HG03521 (cell line): Measurements from ENCODE around the gene DMAC2.
"Not testable (repeated sequence)": the region's sequence is repeated elsewhere in the genome, so short reads cannot be mapped to it uniquely, and the experiment has no call there.

Experiments used
- ATAC-seq: cut with Tn5 transposase; IDR thresholded peaks from one replicate; pipeline ENCODE4 v1.9.1; 2021; ENCODE audit warnings: mild to moderate bottlenecking, moderate library complexity; ENCODE audit not compliant: unreplicated experiment

DMAC2 gene

DNA sequence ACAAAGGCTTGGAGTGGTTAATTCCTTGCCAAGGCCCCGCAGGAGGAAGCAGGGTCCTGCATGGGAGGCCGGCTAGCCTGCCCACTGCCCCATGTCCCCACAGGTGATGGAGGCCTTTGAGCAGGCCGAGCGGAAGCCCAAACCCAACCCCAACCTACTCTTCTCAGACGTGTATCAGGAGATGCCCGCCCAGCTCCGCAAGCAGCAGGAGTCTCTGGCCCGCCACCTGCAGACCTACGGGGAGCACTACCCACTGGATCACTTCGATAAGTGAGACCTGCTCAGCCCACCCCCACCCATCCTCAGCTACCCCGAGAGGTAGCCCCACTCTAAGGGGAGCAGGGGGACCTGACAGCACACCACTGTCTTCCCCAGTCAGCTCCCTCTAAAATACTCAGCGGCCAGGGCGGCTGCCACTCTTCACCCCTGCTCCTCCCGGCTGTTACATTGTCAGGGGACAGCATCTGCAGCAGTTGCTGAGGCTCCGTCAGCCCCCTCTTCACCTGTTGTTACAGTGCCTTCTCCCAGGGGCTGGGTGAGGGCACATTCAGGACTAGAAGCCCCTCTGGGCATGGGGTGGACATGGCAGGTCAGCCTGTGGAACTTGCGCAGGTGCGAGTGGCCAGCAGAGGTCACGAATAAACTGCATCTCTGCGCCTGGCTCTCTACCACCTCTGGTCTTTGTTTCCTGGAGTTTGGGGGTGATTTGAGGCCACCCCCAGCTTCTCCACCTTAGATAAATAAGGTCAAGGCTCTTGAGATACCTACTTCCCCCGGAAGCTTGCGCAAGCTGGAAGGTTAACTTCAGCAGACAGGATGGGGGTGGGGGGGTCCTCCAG lies 15.2 kb downstream of the DMAC2 start:
- ATAC-seq = no peak

- ATAC-seq = no peak
Measured at GRCh38 chr19:41422955-41423354, 16.8 kb downstream of the DMAC2 start.

GRCh38 chr19:41422456-41422855 lies 17.3 kb downstream of the DMAC2 start:
- ATAC-seq = no peak

DNA sequence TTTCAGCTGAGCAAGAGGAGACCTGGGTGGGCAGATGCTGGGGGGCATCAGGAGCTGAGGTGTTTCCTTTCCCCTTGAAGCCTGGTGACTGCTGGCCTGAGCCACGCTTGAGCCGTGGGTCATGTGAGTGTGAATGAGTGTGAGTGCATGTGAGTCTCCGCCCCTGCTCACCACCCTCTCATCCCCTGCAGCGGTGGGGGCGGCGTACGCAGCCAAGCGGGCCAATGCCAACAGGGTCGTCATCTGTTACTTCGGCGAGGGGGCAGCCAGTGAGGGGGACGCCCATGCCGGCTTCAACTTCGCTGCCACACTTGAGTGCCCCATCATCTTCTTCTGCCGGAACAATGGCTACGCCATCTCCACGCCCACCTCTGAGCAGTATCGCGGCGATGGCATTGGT lies 17.7 kb downstream of the DMAC2 start:
- no peak for ATAC-seq

DNA sequence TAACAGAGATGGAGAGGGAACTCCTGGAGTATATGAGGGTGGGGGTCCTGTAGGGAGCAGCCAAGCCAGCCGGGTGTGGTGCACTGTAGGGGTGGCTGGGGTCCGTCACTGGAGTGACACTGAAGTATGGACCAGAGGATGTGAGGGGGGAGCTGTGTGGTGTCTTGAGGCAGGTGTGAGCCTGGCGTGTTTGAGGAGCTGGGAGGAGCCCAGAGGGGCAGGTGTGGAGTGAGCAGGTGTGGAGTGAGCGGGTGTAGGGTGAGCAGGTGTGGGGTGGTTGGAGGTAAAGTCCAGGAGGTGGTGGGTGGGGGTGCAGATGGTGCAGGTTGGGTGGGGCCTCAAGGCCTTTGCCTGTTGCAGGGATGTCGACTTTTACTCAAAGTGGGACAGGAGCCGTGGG lies 18.4 kb downstream of the DMAC2 start:
- no peak for ATAC-seq

- ATAC-seq = no peak
Measured at GRCh38 chr19:41420101-41420880, 19.4 kb downstream of the DMAC2 start.

DNA sequence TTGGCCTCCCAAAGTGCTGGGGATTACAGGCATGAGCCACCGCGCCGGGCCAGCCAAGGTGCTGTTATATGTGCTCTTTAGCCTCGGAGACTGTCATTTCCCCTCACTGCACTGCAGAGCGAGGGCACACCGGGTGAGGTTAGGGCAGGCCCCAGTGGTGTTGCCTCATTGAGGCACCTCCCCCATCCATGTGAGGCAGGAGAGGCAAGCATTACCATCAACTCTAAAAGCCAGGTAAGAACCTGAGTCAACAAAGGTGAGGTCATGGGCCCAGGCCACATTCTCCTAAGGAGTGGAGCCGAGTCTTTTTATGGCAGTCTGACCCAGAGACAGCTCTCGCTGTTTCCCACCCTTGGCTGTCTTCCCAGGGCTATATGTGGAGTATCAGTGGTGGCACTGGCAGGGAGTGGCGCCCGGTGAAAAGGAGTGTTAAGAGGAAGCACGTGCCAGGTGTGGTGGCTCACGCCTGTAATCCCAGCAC lies 23.5 kb downstream of the DMAC2 start:
- ATAC-seq = no peak

DNA sequence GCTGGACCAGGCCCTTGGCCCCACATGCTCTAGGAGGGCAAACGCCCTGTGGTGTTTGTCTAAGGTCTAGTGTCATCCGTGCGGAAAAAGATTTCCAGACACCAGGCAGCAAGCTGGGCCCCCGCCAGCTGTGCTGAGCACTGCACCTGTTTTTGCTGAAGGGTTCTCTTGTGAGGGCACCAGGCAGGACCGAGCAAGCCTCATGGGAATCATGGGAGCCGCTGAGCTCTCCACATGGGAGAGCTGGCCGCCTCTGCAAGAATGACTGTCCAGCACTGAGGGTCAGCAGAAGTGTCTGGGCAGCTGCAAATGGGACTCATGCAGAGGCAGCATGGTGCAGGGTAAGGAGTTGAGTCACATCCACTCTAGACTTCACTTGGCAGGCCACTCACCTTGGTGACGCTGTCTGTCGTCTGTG lies 24.5 kb downstream of the DMAC2 start:
- ATAC-seq = no peak

- ATAC-seq = no peak
Measured at GRCh38 chr19:41414461-41414860, 25.3 kb downstream of the DMAC2 start.

DNA sequence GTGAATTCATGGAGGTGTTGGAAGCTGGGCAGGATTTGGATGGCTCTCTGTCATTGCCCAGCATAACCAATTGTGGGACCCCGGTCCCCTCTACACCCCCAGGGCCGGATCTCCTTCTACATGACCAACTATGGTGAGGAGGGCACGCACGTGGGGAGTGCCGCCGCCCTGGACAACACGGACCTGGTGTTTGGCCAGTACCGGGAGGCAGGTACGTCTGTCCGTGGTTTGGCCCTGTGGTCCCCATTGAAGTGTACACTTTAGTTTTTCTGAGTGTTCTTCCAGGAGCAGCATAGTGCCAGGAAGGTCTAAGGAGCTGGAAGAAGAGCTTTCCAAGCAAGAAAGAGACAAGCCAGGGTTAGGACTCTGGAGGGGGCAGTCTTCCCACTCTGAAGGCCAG lies 25.8 kb downstream of the DMAC2 start:
- ATAC-seq = no peak

GRCh38 chr19:41412953-41413352 lies 26.8 kb downstream of the DMAC2 start:
- no peak for ATAC-seq

- no peak for ATAC-seq
Measured at GRCh38 chr19:41411968-41412265, 27.8 kb downstream of the DMAC2 start.

- no peak for ATAC-seq
Measured at GRCh38 chr19:41411100-41411967, 28.4 kb downstream of the DMAC2 start.

GRCh38 chr19:41410336-41411054 lies 29.2 kb downstream of the DMAC2 start:
- no peak for ATAC-seq

DNA sequence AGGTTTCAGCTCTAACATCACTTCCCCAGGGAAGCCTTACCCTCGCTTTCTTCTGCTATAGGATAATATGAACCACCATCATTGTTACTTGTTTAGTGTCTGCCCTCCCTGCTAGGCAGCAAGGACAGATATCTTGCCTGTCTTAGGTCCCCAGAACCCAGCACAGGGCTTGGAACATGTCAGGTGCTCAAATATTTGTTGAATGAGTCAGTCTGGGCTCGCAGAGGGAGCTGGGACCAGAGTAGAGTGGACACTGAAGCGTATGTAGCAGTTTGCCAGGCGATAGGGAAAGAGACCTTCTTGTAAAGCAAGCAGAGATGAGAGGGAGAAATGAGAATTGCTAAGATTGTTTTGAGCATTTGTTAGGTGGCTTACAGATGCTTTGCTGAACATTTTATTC lies 30.4 kb downstream of the DMAC2 start:
- no peak for ATAC-seq

GRCh38 chr19:41408846-41409245 lies 30.9 kb downstream of the DMAC2 start:
- not testable (repeated sequence) for ATAC-seq

- ATAC-seq = no peak
Measured at GRCh38 chr19:41408256-41408655, 31.5 kb downstream of the DMAC2 start.

- ATAC-seq = no peak
Measured at GRCh38 chr19:41407271-41407670, 32.4 kb downstream of the DMAC2 start.

DNA sequence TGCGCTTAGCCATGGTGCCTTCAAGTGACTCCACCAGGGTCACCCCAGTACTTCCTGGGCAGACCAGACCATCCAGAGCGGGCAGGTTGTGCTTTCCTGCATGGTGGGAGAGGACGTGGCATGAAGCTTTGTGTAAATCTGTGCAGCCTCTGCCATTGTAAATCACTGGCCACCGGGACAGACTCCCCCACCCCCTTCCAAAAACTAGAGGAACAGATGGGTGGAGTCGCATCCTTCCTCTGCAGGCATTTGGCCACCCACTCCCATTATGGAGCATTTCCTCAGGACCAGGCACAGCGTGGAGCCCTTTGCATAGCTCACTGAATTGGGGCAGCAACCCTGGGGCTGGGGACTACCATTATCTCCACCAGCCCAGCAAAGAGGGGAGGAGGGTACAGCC lies 33.9 kb downstream of the DMAC2 start:
- ATAC-seq = no peak

GRCh38 chr19:41403181-41403970 lies 36.3 kb downstream of the DMAC2 start:
- no peak for ATAC-seq
